Esophagus squamous epithelium (tissue), 5 donors: ENCODE data around the gene SLC44A3. TPM values are rescaled to one million over a fixed set of nuclear protein-coding genes. Genes with fewer than 3 reads are reported as not detected.
A peak's percentile ranks its signal among the peaks of the same experiment; 100 is the strongest.

ENCODE experiments used
- DNase-seq: peaks from one replicate; lab custom pipeline; 2025; lab: John Stamatoyannopoulos, UW
- H3K27ac ChIP-seq, 4 donors: fragments of 200-600 bp; sonication (generic); one replicate each; pipeline ENCODE4 v1.5.1; 2016 to 2019; ENCODE audit warnings: mild to moderate bottlenecking in 1 of 4
- H3K27me3 ChIP-seq, 4 donors: fragments of 200-600 bp; sonication (generic); 1 replicate in 3 of 4; 2 replicates in 1 of 4; pipeline versions ENCODE4 v1.5.1 to v1.6.0; 2017 to 2021; ENCODE audit warnings: antibody characterized with exemption in 1 of 4
- H3K36me3 ChIP-seq, 3 donors: fragments of 200-600 bp; sonication (generic); one replicate each; pipeline ENCODE4 v1.5.1; 2016 to 2019
- H3K4me1 ChIP-seq, 3 donors: fragments of 200-600 bp; sonication (generic); one replicate each; pipeline ENCODE4 v1.5.1; 2017 to 2019
- H3K4me3 ChIP-seq, 4 donors: fragments of 200-600 bp; sonication (generic); 1 replicate in 3 of 4; 2 replicates in 1 of 4; pipeline ENCODE4 v1.5.1; 2016 to 2019; ENCODE audit warnings: mild to moderate bottlenecking in 2 of 4, moderate library complexity in 1 of 4
- H3K9me3 ChIP-seq, 3 donors: fragments of 200-600 bp; sonication (generic); one replicate each; pipeline ENCODE4 v1.5.1; 2016 to 2019
- CTCF ChIP-seq, 6 experiments: fragments of 450-650 bp in 4 of 6; fragments of 200-600 bp in 2 of 6; sonication (generic) in 2 of 6; IDR thresholded peaks; one replicate each; pipeline ENCODE4 v1.5.1; 2016 to 2019; ENCODE audit warnings: antibody characterized with exemption in 6 of 6, mild to moderate bottlenecking in 4 of 6, moderate library complexity in 4 of 6
- POLR2A ChIP-seq, 4 donors: fragments of 450-650 bp; IDR thresholded peaks; one replicate each; pipeline ENCODE4 v1.6.1; 2017; ENCODE audit warnings: antibody characterized with exemption in 4 of 4, mild to moderate bottlenecking in 4 of 4, moderate library complexity in 3 of 4
- WGBS, 2 donors: methylation state at CpG; one replicate each; pipeline ENCODE4 v1.1.5; 2018; 5-methylcytosine and 5-hydroxymethylcytosine counted together
- intact Hi-C: fragments of 100-400 bp; cut with DNase I; formaldehyde crosslinking; loops from one replicate; pipeline ENCODE4 v1.15.0; 2022
- total RNA-seq, 4 donors: library from RNA; depleted of rRNA; stranded (reverse); fragments of >200 nt; gene quantifications; one replicate each; pipeline ENCODE4 v1.1.0, GENCODE V29; 2016
- donor health status: DM: yes; HTN: yes; CAD: no.

SLC44A3 gene
- total RNA-seq, 4 donors from 2014 or later = 5.4 to 11.7 (median 9.4) TPM

- TF ChIP-seq CTCF (IDR thresholded peaks at IDR 0.05) (no peak), POLR2A (IDR thresholded peaks at IDR 0.05) (no peak)
- H3K4me1 ChIP-seq = peaks cover 5 to 92% (median 35%) of the 10 kb centered on the region in 3 donors
- H3K4me3 ChIP-seq = peak overlapping the region in 2 of 4 donors; percentile 76 to 77
- no peak for DNase-seq
- H3K9me3 ChIP-seq = no peaks in the 10 kb centered on the region
- 66 to 79% methylated on average over 8 of the region's 8 CpGs for WGBS, 2 donors
- peaks cover 0 to 5% (median 0%) of the 10 kb centered on the region in 3 donors for H3K36me3 ChIP-seq
- H3K27ac ChIP-seq = peak overlapping the region in 3 of 4 donors; percentile 56 to 96 (median 95)
- peaks cover 0 to 16% (median 0%) of the 10 kb centered on the region in 4 donors for H3K27me3 ChIP-seq
- intact Hi-C loops = loop anchor here (10.0 kb wide), 2 partner anchors 68 to 112 kb away; no protein-coding TSS in a partner anchor
These were observed 102.7 kb downstream of the SLC44A3 start for GRCh38 chr1:94922761-94923331.

GRCh38 chr1:94925004-94925403 is 104.8 kb downstream of the SLC44A3 start:
- peak overlapping the region; percentile 92 to 96 (median 94) for H3K27ac ChIP-seq
- H3K4me1 ChIP-seq = peaks cover 5 to 93% (median 26%) of the 10 kb centered on the region in 3 donors
- DNase-seq = no peak
- H3K9me3 ChIP-seq = no peaks in the 10 kb centered on the region
- H3K36me3 ChIP-seq = peaks cover 0 to 5% (median 0%) of the 10 kb centered on the region in 3 donors
- intact Hi-C loops = loop anchor here (10.0 kb wide), 2 partner anchors 70 to 110 kb away; no protein-coding TSS in a partner anchor
- WGBS, 2 donors = 2 to 10% methylated on average over 2 of the region's 2 CpGs
- H3K27me3 ChIP-seq = peaks cover 0 to 16% (median 0%) of the 10 kb centered on the region in 4 donors
- TF ChIP-seq CTCF (IDR thresholded peaks at IDR 0.05) (no peak), POLR2A (IDR thresholded peaks at IDR 0.05) (no peak)
- H3K4me3 ChIP-seq = peak overlapping the region; percentile 73 to 81 (median 76)

- 4 to 9% methylated on average over 14 to 17 of the region's 23 CpGs for WGBS, 2 donors
- peaks cover 0 to 16% (median 0%) of the 10 kb centered on the region in 4 donors for H3K27me3 ChIP-seq
- intact Hi-C loops = loop anchor here (10.0 kb wide), 2 partner anchors 71 to 109 kb away; no protein-coding TSS in a partner anchor
- peaks cover 5 to 87% (median 21%) of the 10 kb centered on the region in 3 donors for H3K4me1 ChIP-seq
- H3K36me3 ChIP-seq = peaks cover 0 to 5% (median 0%) of the 10 kb centered on the region in 3 donors
- TF ChIP-seq CTCF (IDR thresholded peaks at IDR 0.05) (no peak), POLR2A (IDR thresholded peaks at IDR 0.05) (peak in 2 of 4 donors; percentile 17 to 57)
- no peak for DNase-seq
- peak overlapping the region; percentile 92 to 96 (median 94) for H3K27ac ChIP-seq
- H3K4me3 ChIP-seq = peak overlapping the region; percentile 73 to 81 (median 76)
- no peaks in the 10 kb centered on the region for H3K9me3 ChIP-seq
These were observed 105.5 kb downstream of the SLC44A3 start for GRCh38 chr1:94925561-94926125.

- TF ChIP-seq POLR2A (IDR thresholded peaks at IDR 0.05) = no peak
- peak in 4 of 6 experiments; percentile 12 to 37 (median 23) for TF ChIP-seq CTCF (IDR thresholded peaks at IDR 0.05)
- WGBS, 2 donors = 0 to 12% methylated on average over 3 to 8 of the region's 78 CpGs
- no peak for DNase-seq
- H3K9me3 ChIP-seq = no peaks in the 10 kb centered on the region
- H3K4me3 ChIP-seq = peak overlapping the region; percentile 73 to 81 (median 76)
- peaks cover 0 to 16% (median 0%) of the 10 kb centered on the region in 4 donors for H3K27me3 ChIP-seq
- intact Hi-C loops = loop anchor here (10.0 kb wide), 2 partner anchors 72 to 108 kb away; no protein-coding TSS in a partner anchor
- H3K4me1 ChIP-seq = peaks cover 5 to 80% (median 17%) of the 10 kb centered on the region in 3 donors
- peak overlapping the region; percentile 92 to 96 (median 94) for H3K27ac ChIP-seq
- H3K36me3 ChIP-seq = peaks cover 0 to 5% (median 0%) of the 10 kb centered on the region in 3 donors
These were observed 106.2 kb downstream of the SLC44A3 start for GRCh38 chr1:94926126-94926914.
